IMR-90 (cell line): ENCODE results near the gene MGAT4A. TPM values are rescaled to one million over a fixed set of nuclear protein-coding genes. Genes with fewer than 3 reads are reported as not detected.

ENCODE experiments used
- ATAC-seq: fragments of 200-7000 bp; cut with Tn5 transposase; 2 replicates; pipeline ENCODE4 v1.9.1; 2020; ENCODE audit warnings: low read depth, mild to moderate bottlenecking, moderate library complexity
- BruUV-seq: library from RNA; stranded (reverse); fragments of 400-500 nt; replicated peaks from 2 replicates; lab custom pipeline; 2021; lab: Mats Ljungman, UMichigan
- CTCF ChIA-PET: fragments of 300-600 bp; formaldehyde crosslinking; extraction: SDS; loops from one replicate; lab custom pipeline; 2021; ENCODE audit warnings: antibody characterized with exemption; lab: Yijun Ruan, JAX
- POLR2A ChIA-PET: fragments of 300-600 bp; sonication (Branson Sonifier 250); formaldehyde crosslinking; loops from one replicate; lab custom pipeline; 2022; ENCODE audit warnings: antibody characterized with exemption; ENCODE audit not compliant: unreplicated experiment; lab: Charles Lee
- DNase-seq: peaks from one replicate; pipeline ENCODE4 v3.0.0; 2013
- H2AFZ ChIP-seq: replicated peaks from 2 replicates; pipeline ENCODE3; 2013; ENCODE audit warnings: low read length, mild to moderate bottlenecking; ENCODE audit not compliant: poor library complexity
- H2AK5ac ChIP-seq: 2 replicates; pipeline ENCODE4 v1.6.1; 2013; ENCODE audit warnings: low read depth, low read length, inconsistent platforms
- H2AK9ac ChIP-seq: replicated peaks from 2 replicates; pipeline ENCODE3; 2013; ENCODE audit warnings: mild to moderate bottlenecking, low read depth, low read length, moderate library complexity; ENCODE audit not compliant: poor library complexity
- H2BK120ac ChIP-seq: 2 replicates; pipeline ENCODE4 v1.6.1; 2013; ENCODE audit warnings: low read depth, low read length, inconsistent platforms
- H2BK15ac ChIP-seq: 3 replicates; pipeline ENCODE4 v1.6.1; 2013; ENCODE audit warnings: low read depth, low read length, inconsistent platforms
- H2BK20ac ChIP-seq: 2 replicates; pipeline ENCODE4 v1.6.1; 2013; ENCODE audit warnings: low read depth, mild to moderate bottlenecking, inconsistent platforms, low read length, moderate library complexity
- H2BK5ac ChIP-seq: 2 replicates; pipeline ENCODE4 v1.6.1; 2013; ENCODE audit warnings: mild to moderate bottlenecking, low read depth, low read length, inconsistent platforms; ENCODE audit not compliant: poor library complexity, severe bottlenecking
- H3K14ac ChIP-seq: replicated peaks from 2 replicates; pipeline ENCODE4 v1.6.1; 2013; ENCODE audit warnings: low read depth, low read length, inconsistent platforms
- H3K18ac ChIP-seq: 2 replicates; pipeline ENCODE4 v1.6.1; 2013; ENCODE audit warnings: low read depth, low read length, control low read depth
- H3K23ac ChIP-seq: 2 replicates; pipeline ENCODE4 v1.6.1; 2013; ENCODE audit warnings: low read depth, low read length, inconsistent platforms
- H3K27ac ChIP-seq: 2 replicates; pipeline ENCODE4 v1.5.1; 2013; ENCODE audit warnings: mild to moderate bottlenecking, control low read depth, low read length; ENCODE audit not compliant: insufficient read depth
- H3K27me3 ChIP-seq: 2 replicates; pipeline ENCODE4 v1.6.1; 2013; ENCODE audit warnings: low read length; ENCODE audit not compliant: control insufficient read depth, insufficient read depth
- H3K36me3 ChIP-seq: 2 replicates; pipeline ENCODE4 v1.6.1; 2013; ENCODE audit warnings: low read length, mixed read lengths; ENCODE audit not compliant: control insufficient read depth, insufficient read depth
- H3K4ac ChIP-seq: 2 replicates; pipeline ENCODE4 v1.6.1; 2013; ENCODE audit warnings: low read depth, low read length, inconsistent platforms
- H3K4me1 ChIP-seq: 2 replicates; pipeline ENCODE4 v1.6.1; 2013; ENCODE audit warnings: low read length, mixed read lengths; ENCODE audit not compliant: control insufficient read depth, insufficient read depth
- H3K4me2 ChIP-seq: 2 replicates; pipeline ENCODE4 v1.6.1; 2013; ENCODE audit warnings: low read depth, mild to moderate bottlenecking, control low read depth, low read length, moderate library complexity
- H3K4me3 ChIP-seq: 2 replicates; pipeline ENCODE4 v1.5.1; 2013; ENCODE audit warnings: low read depth, mild to moderate bottlenecking, control low read depth, low read length, moderate library complexity; ENCODE audit not compliant: insufficient read depth
- H3K56ac ChIP-seq: 2 replicates; pipeline ENCODE4 v1.6.1; 2013; ENCODE audit warnings: low read length, inconsistent platforms; ENCODE audit not compliant: insufficient read depth; ENCODE audit errors: extremely low read depth
- H3K79me1 ChIP-seq, 2 experiments: 2 replicates each; pipeline ENCODE4 v1.6.1; 2013; ENCODE audit warnings: low read length in 2 of 2, inconsistent platforms in 1 of 2, low read depth in 1 of 2
- H3K9ac ChIP-seq: 2 replicates; pipeline ENCODE4 v1.6.1; 2013; ENCODE audit warnings: low read depth, low read length, control low read depth
- H3K9me1 ChIP-seq: 2 replicates; pipeline ENCODE4 v1.6.1; 2013; ENCODE audit warnings: low read length, inconsistent platforms; ENCODE audit not compliant: insufficient read depth
- H3K9me3 ChIP-seq: 2 replicates; pipeline ENCODE4 v1.6.1; 2013; ENCODE audit warnings: low read length; ENCODE audit not compliant: control insufficient read depth, insufficient read depth
- H4K20me1 ChIP-seq: 2 replicates; pipeline ENCODE4 v1.6.1; 2013; ENCODE audit warnings: low read length, inconsistent platforms; ENCODE audit not compliant: insufficient read depth
- H4K5ac ChIP-seq: 2 replicates; pipeline ENCODE4 v1.6.1; 2013; ENCODE audit warnings: mild to moderate bottlenecking, low read depth, low read length, control low read depth
- H4K8ac ChIP-seq, 2 experiments: 2 replicates each; pipeline ENCODE4 v1.6.1; 2013; ENCODE audit warnings: low read depth in 2 of 2, low read length in 2 of 2, control low read depth in 1 of 2, inconsistent platforms in 1 of 2
- H4K91ac ChIP-seq: 2 replicates; pipeline ENCODE4 v1.6.1; 2013; ENCODE audit warnings: low read depth, low read length, inconsistent platforms; ENCODE audit not compliant: insufficient read depth
- BHLHE40 ChIP-seq: fragments of 150-350 bp; IDR thresholded peaks from 2 replicates; pipeline ENCODE4 v1.6.1; 2016; ENCODE audit warnings: mild to moderate bottlenecking, low read depth, low read length
- CEBPB ChIP-seq: IDR thresholded peaks from 2 replicates; pipeline ENCODE4 v1.6.1; 2012; ENCODE audit warnings: low read depth, low read length, improper control_type of control experiment
- CHD1 ChIP-seq: IDR thresholded peaks from 2 replicates; pipeline ENCODE4 v1.6.1; 2012; ENCODE audit warnings: low read depth, low read length, improper control_type of control experiment
- CTCF ChIP-seq: conservative IDR thresholded peaks from 2 replicates; pipeline ENCODE4 v1.5.1; 2012; ENCODE audit warnings: mild to moderate bottlenecking, low read depth, low read length, improper control_type of control experiment
- FOS ChIP-seq: fragments of 150-350 bp; IDR thresholded peaks from 2 replicates; pipeline ENCODE4 v1.6.1; 2016; ENCODE audit warnings: low read depth, low read length
- MAZ ChIP-seq: IDR thresholded peaks from 2 replicates; pipeline ENCODE4 v1.6.1; 2012; ENCODE audit warnings: low read depth, mild to moderate bottlenecking, low read length, improper control_type of control experiment, moderate library complexity, borderline replicate concordance
- MXI1 ChIP-seq: IDR thresholded peaks from 2 replicates; pipeline ENCODE4 v1.6.1; 2012; ENCODE audit warnings: low read depth, mild to moderate bottlenecking, low read length, moderate library complexity, borderline replicate concordance
- RAD21 ChIP-seq: IDR thresholded peaks from 2 replicates; pipeline ENCODE4 v1.6.1; 2012; ENCODE audit warnings: low read length, improper control_type of control experiment
- RCOR1 ChIP-seq: IDR thresholded peaks from 2 replicates; pipeline ENCODE4 v1.6.1; 2012; ENCODE audit warnings: mild to moderate bottlenecking, low read length, improper control_type of control experiment; ENCODE audit not compliant: insufficient replicate concordance
- RFX5 ChIP-seq: IDR thresholded peaks from 2 replicates; pipeline ENCODE4 v1.8.0; 2012; ENCODE audit warnings: low read depth, mild to moderate bottlenecking, low read length, moderate library complexity
- SMC3 ChIP-seq: fragments of 150-350 bp; IDR thresholded peaks from 2 replicates; pipeline ENCODE4 v1.6.1; 2016; ENCODE audit warnings: low read depth, mild to moderate bottlenecking, antibody characterized with exemption, low read length, moderate library complexity
- WGBS, 2 experiments: methylation state at CpG; one replicate each; pipeline versions ENCODE4 v1.1.5 to v1.1.7; 2013; ENCODE audit warnings: missing lambda C conversion rate in 2 of 2; ENCODE audit not compliant: insufficient read length in 1 of 2; ENCODE audit errors: extremely low coverage in 2 of 2; 5-methylcytosine and 5-hydroxymethylcytosine counted together
- dilution Hi-C: fragments of 300-500 bp; cut with HindIII; formaldehyde crosslinking; loops from one replicate; pipeline ENCODE4 v1.14.3; 2018; ENCODE audit warnings: low sequenced_read_pairs; ENCODE audit not compliant: unreplicated experiment
- in situ Hi-C: fragments of 300-500 bp; cut with MboI; formaldehyde crosslinking; loops from 3 replicates; pipeline ENCODE4 v1.14.3; 2019; ENCODE audit warnings: low sequenced_read_pairs, inconsistent platforms, mixed read lengths
- intact Hi-C: fragments of 100-400 bp; cut with micrococcal nuclease; formaldehyde crosslinking; loops from 2 replicates; pipeline ENCODE4 v1.10.0; 2022
- polyA plus RNA-seq, 3 experiments: library from polyadenylated mRNA; depleted of rRNA; stranded (reverse); fragments of >200 nt; gene quantifications; 2 replicates each; pipeline ENCODE4 v1.2.3, GENCODE V29; 2012; ENCODE audit warnings: low replicate concordance in 1 of 3
- total RNA-seq: library from RNA; depleted of rRNA; stranded (reverse); fragments of >200 nt; gene quantifications from 2 replicates; pipeline ENCODE4 v1.2.3, GENCODE V29; 2012
- TF ChIP-seq, protein P1 (sequence below): fragments of 150-350 bp; IDR thresholded peaks from 2 replicates; pipeline ENCODE4 v1.6.1; 2016; ENCODE audit warnings: low read depth, mild to moderate bottlenecking, low read length, moderate library complexity, borderline replicate concordance

MGAT4A gene
- total and polyA plus RNA-seq, 2 of the 4 experiments (the other 2 are of a cell fraction) = under 0.01 TPM; not detected in 1

GRCh38 chr2:98583816-98584618, 146.9 kb downstream of the MGAT4A start (continued):
- TF ChIP-seq CEBPB = no peak

- intact Hi-C loops = no loop called here
- no peak overlapping the region for H3K18ac ChIP-seq
- no peak overlapping the region for H3K56ac ChIP-seq
- ChIA-PET CTCF (interaction anchor here (0.6 kb wide), 1 partner anchor 23 kb away, joined by 4 read pairs; no protein-coding TSS in a partner anchor), POLR2A (no interaction called here)
- H2AFZ ChIP-seq = no peak overlapping the region
- H2BK120ac ChIP-seq = no peak overlapping the region
- no peaks in the 10 kb centered on the region for H3K9me3 ChIP-seq
- no peak overlapping the region for H2BK5ac ChIP-seq
- H2AK5ac ChIP-seq = no peak overlapping the region
- H3K4me1 ChIP-seq = no peaks in the 10 kb centered on the region
- H4K5ac ChIP-seq = no peak overlapping the region
- no peaks in the 10 kb centered on the region for H3K79me1 ChIP-seq
- no peak overlapping the region for H3K14ac ChIP-seq
- DNase-seq (no peak), ATAC-seq (no peak)
- H3K9me1 ChIP-seq = no peaks in the 10 kb centered on the region; the same call in 1 of the 2 replicates
- no TSS peak for BruUV-seq
- in situ Hi-C loops = no loop called here
- dilution Hi-C loops = no loop called here
- no peak overlapping the region for H3K4me2 ChIP-seq
- H3K27me3 ChIP-seq = no peaks in the 10 kb centered on the region
- no peak overlapping the region for H3K27ac ChIP-seq
- H4K8ac ChIP-seq = no peak overlapping the region
- H3K23ac ChIP-seq = no peak overlapping the region
- TF ChIP-seq CTCF (no peak), MAZ (no peak), BHLHE40 (no peak), RCOR1 (no peak), SMC3 (no peak), RFX5 (no peak), FOS (no peak), CEBPB (no peak), MXI1 (no peak), CHD1 (no peak), RAD21 (no peak)
- TF ChIP-seq, protein P1, sequence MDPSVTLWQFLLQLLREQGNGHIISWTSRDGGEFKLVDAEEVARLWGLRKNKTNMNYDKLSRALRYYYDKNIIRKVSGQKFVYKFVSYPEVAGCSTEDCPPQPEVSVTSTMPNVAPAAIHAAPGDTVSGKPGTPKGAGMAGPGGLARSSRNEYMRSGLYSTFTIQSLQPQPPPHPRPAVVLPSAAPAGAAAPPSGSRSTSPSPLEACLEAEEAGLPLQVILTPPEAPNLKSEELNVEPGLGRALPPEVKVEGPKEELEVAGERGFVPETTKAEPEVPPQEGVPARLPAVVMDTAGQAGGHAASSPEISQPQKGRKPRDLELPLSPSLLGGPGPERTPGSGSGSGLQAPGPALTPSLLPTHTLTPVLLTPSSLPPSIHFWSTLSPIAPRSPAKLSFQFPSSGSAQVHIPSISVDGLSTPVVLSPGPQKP = no peak
- H4K91ac ChIP-seq = no peak overlapping the region
- H2AK9ac ChIP-seq = no peak overlapping the region
- no CpG with 5 or more reads among the region's 7 CpGs for WGBS, 2 experiments
- no peak overlapping the region for H2BK20ac ChIP-seq
- H2BK15ac ChIP-seq = no peak overlapping the region
- H3K9ac ChIP-seq = no peak overlapping the region
- H3K36me3 ChIP-seq = peaks cover 11% of the 10 kb centered on the region
- H3K4me3 ChIP-seq = no peak overlapping the region
- no peaks in the 10 kb centered on the region for H4K20me1 ChIP-seq
- no peak overlapping the region for H3K4ac ChIP-seq
Observed at GRCh38 chr2:98583276-98583675, 147.7 kb downstream of the MGAT4A start.
